Testis (tissue), 3 donors: ENCODE data around the gene ADARB1. TPM values are rescaled to one million over a fixed set of nuclear protein-coding genes. Genes with fewer than 3 reads are reported as not detected.

Experiments
- DNase-seq: peaks from one replicate; pipeline ENCODE4 v3.0.0-alpha.2; 2019
- H3K27ac ChIP-seq, 2 donors: fragments of 200-600 bp; sonication (generic); one replicate each; pipeline ENCODE4 v1.5.1; 2019
- H3K27me3 ChIP-seq: fragments of 200-600 bp; sonication (generic); one replicate; pipeline ENCODE4 v1.5.1; 2019
- H3K36me3 ChIP-seq: fragments of 200-600 bp; sonication (generic); one replicate; pipeline ENCODE4 v1.5.1; 2017; ENCODE audit warnings: low read depth; ENCODE audit errors: missing control alignments
- H3K4me1 ChIP-seq: fragments of 200-600 bp; sonication (generic); one replicate; pipeline ENCODE4 v1.5.1; 2019
- H3K4me3 ChIP-seq, 2 donors: fragments of 200-600 bp; sonication (generic); one replicate each; pipeline ENCODE4 v1.5.1; 2017 to 2019
- H3K9me3 ChIP-seq: fragments of 200-600 bp; sonication (generic); one replicate; pipeline ENCODE4 v1.5.1; 2017
- CTCF ChIP-seq, 3 experiments: fragments of 450-650 bp in 2 of 3; fragments of 200-600 bp in 1 of 3; sonication (generic) in 1 of 3; IDR thresholded peaks; one replicate each; pipeline ENCODE4 v1.5.1; 2016 to 2019; ENCODE audit warnings: antibody characterized with exemption in 3 of 3, mild to moderate bottlenecking in 2 of 3, moderate library complexity in 1 of 3
- POLR2A ChIP-seq: fragments of 450-650 bp; IDR thresholded peaks from one replicate; pipeline ENCODE4 v1.6.1; 2017; ENCODE audit warnings: antibody characterized with exemption, mild to moderate bottlenecking, moderate library complexity
- WGBS, 2 donors: methylation state at CpG; one replicate each; pipeline ENCODE4 v1.1.5; 2018; 5-methylcytosine and 5-hydroxymethylcytosine counted together
- intact Hi-C: fragments of 100-400 bp; cut with DNase I; formaldehyde crosslinking; loops from one replicate; pipeline ENCODE4 v1.15.1; 2023; ENCODE audit warnings: low total_unique reads
- polyA plus RNA-seq: library from polyadenylated mRNA; stranded (reverse); fragments of 350-450 nt; fragmentation: Illumina TruSeq; extraction: RNeasy Lipid Tissue Mini Kit (QIAGEN cat#74804); gene quantifications from one replicate; pipeline ENCODE4 v1.2.3, GENCODE V29; 2014; ENCODE audit warnings: low read depth, low replicate concordance; ENCODE audit not compliant: insufficient read depth
- total RNA-seq, 2 donors: library from RNA; depleted of rRNA; stranded (reverse); fragments of >200 nt; gene quantifications; one replicate each; pipeline ENCODE4 v1.2.3, GENCODE V29; 2016

ADARB1 gene
- total and polyA plus RNA-seq, 3 donors from 2014 or later: 17.6 to 23.0 (median 17.6) TPM

GRCh38 chr21:45086337-45086958, 12.1 kb downstream of the ADARB1 start:
- H3K36me3 ChIP-seq: no peaks in the 10 kb centered on the region
- no peaks in the 10 kb centered on the region for H3K9me3 ChIP-seq
- no peak overlapping the region for H3K27ac ChIP-seq
- intact Hi-C loops: no loop called here
- H3K4me3 ChIP-seq: no peak overlapping the region
- 90 to 94% methylated on average over 15 of the region's 15 CpGs for WGBS, 2 donors
- no peaks in the 10 kb centered on the region for H3K27me3 ChIP-seq
- DNase-seq: no peak
- H3K4me1 ChIP-seq: no peaks in the 10 kb centered on the region
- TF ChIP-seq CTCF (IDR thresholded peaks at IDR 0.05) (no peak), POLR2A (no peak)

GRCh38 chr21:45087022-45087823, 12.8 kb downstream of the ADARB1 start:
- Histone ChIP-seq H3K4me3 (no peak overlapping the region), H3K27ac (no peak overlapping the region), H3K27me3 (no peaks in the 10 kb centered on the region), H3K36me3 (no peaks in the 10 kb centered on the region), H3K4me1 (no peaks in the 10 kb centered on the region), H3K9me3 (no peaks in the 10 kb centered on the region)
- 86 to 87% methylated on average over 10 of the region's 10 CpGs for WGBS, 2 donors
- no peak for DNase-seq
- intact Hi-C loops: no loop called here
- TF ChIP-seq POLR2A (no peak), CTCF (IDR thresholded peaks at IDR 0.05) (no peak)

GRCh38 chr21:45088116-45088515, 13.7 kb downstream of the ADARB1 start:
- Histone ChIP-seq H3K4me1 (no peaks in the 10 kb centered on the region), H3K27me3 (no peaks in the 10 kb centered on the region), H3K4me3 (no peak overlapping the region), H3K27ac (no peak overlapping the region), H3K36me3 (no peaks in the 10 kb centered on the region), H3K9me3 (no peaks in the 10 kb centered on the region)
- TF ChIP-seq CTCF (IDR thresholded peaks at IDR 0.05) (no peak), POLR2A (no peak)
- 94 to 95% methylated on average over 4 of the region's 4 CpGs for WGBS, 2 donors
- no peak for DNase-seq
- intact Hi-C loops: no loop called here

- 91 to 94% methylated on average over 8 of the region's 8 CpGs for WGBS, 2 donors
- no peak for DNase-seq
- no peak overlapping the region for H3K4me3 ChIP-seq
- H3K27me3 ChIP-seq: no peaks in the 10 kb centered on the region
- TF ChIP-seq CTCF (IDR thresholded peaks at IDR 0.05) (no peak), POLR2A (no peak)
- H3K9me3 ChIP-seq: no peaks in the 10 kb centered on the region
- H3K36me3 ChIP-seq: no peaks in the 10 kb centered on the region
- H3K27ac ChIP-seq: no peak overlapping the region
- H3K4me1 ChIP-seq: no peaks in the 10 kb centered on the region
- intact Hi-C loops: no loop called here
These were observed 14.3 kb downstream of the ADARB1 start for GRCh38 chr21:45088729-45089128.
